Measurements from ENCODE around the gene CEP170B.
"Not testable (repeated sequence)": the region's sequence is repeated elsewhere in the genome, so short reads cannot be mapped to it uniquely, and the experiment has no call there.

The CEP170B gene

DNA sequence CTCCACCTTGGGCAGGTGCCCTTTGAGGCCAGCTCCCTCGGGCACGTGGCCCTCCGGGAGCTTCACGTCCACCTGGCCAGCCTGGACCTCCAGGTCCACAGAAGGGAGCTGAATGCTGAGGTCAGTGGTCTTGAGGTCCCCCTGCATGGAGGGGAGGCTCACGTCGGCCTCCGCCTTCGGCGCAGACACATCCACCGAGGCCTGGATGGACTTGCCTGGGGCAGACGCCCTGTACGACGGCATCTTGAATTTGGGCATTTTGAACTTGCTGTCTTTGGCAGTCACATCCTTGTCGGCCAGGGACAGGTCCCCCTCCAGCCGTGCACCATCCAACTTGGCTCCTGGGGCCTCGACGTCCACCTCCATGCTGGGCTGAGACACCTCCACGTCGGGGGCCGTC lies 80.2 kb downstream of the CEP170B start:
- H3K27me3 Mint-ChIP-seq (ENCODE audit: low read depth, poor library complexity): peaks cover 16% of the 10 kb centered on the region
- H3K9me3 Mint-ChIP-seq; H3K27ac Mint-ChIP-seq; H3K4me3 Mint-ChIP-seq; H3K36me3 Mint-ChIP-seq (ENCODE audit: low read depth); H3K4me1 Mint-ChIP-seq; DNase-seq: not testable (repeated sequence)

Data from nephron progenitor cell (in vitro differentiated cells).